HG03457 (cell line): Measurements from ENCODE around the gene C16orf92.

Source experiments
- ATAC-seq: cut with Tn5 transposase; IDR thresholded peaks from one replicate; pipeline ENCODE4 v1.9.1; 2021; ENCODE audit warnings: moderate number of reproducible peaks; ENCODE audit not compliant: unreplicated experiment

Gene C16orf92

GRCh38 chr16:30053376-30054015, 30.5 kb downstream of the C16orf92 start:
- no peak for ATAC-seq

GRCh38 chr16:30054451-30054850, 31.5 kb downstream of the C16orf92 start:
- no peak for ATAC-seq

GRCh38 chr16:30054959-30055553, 32.1 kb downstream of the C16orf92 start:
- no peak for ATAC-seq

GRCh38 chr16:30060346-30060745, 37.3 kb downstream of the C16orf92 start:
- ATAC-seq, result no peak

GRCh38 chr16:30060836-30061554, 38.0 kb downstream of the C16orf92 start:
- ATAC-seq, result no peak

GRCh38 chr16:30063278-30063892, 40.4 kb downstream of the C16orf92 start:
- ATAC-seq, result no peak

GRCh38 chr16:30063893-30064728, 41.1 kb downstream of the C16orf92 start:
- ATAC-seq, result no peak

- ATAC-seq, result no peak
Measured at GRCh38 chr16:30064729-30065101, 41.7 kb downstream of the C16orf92 start.

GRCh38 chr16:30065102-30065942, 42.3 kb downstream of the C16orf92 start, which contains the start of gene ALDOA:
Gene ALDOA (plus strand): TSS chr16:30065760. CDS start chr16:30066898, 1,138 bp downstream.
- ATAC-seq, result peak; percentile 72

- ATAC-seq, result no peak
Measured at GRCh38 chr16:30065943-30066760, 43.2 kb downstream of the C16orf92 start.

- ATAC-seq, result no peak
Measured at GRCh38 chr16:30066761-30067583, 44.0 kb downstream of the C16orf92 start.

- ATAC-seq, result no peak
Measured at GRCh38 chr16:30067584-30067916, 44.6 kb downstream of the C16orf92 start.

GRCh38 chr16:30068333-30068732, 45.3 kb downstream of the C16orf92 start:
- ATAC-seq, result no peak

GRCh38 chr16:30068750-30069610, 46.0 kb downstream of the C16orf92 start:
- no peak for ATAC-seq

GRCh38 chr16:30069611-30070462, 46.8 kb downstream of the C16orf92 start:
- ATAC-seq, result no peak

GRCh38 chr16:30070490-30070889, 47.5 kb downstream of the C16orf92 start:
- no peak for ATAC-seq
